ENCODE measurements around the gene BCL2L12.

BCL2L12 gene

DNA sequence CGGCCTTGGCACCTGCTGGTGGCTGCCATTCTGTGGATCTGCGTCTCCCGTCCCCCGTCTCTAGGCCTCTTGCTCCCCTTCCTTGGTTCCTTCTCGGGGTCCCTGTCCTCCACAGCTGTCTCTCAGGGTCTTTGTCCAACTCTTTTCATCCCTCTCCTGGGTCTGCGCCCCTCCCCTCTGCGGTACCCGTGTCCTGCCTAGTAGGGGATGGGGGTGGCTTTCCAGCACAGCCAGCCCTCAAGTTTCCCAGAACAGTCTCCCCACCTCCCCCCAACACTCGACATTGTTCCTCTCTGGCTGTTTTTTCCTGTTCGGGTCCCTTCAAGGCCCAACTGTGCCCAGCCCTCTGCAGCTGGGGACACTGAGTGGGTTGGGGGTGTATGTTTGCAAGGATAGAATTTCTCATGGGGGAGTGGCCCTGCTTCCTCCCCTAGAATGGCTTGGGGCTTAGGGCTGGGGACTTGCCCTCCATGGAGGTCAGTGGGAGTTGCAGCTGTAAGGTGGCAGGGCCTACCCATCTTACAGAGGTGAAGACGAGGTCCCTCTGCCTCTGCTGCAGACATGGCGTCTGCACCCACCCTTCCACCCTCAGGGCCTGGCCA lies 22.9 kb downstream of the BCL2L12 start:
- Mint-ChIP-seq H3K27ac (peak overlapping the region; percentile 64), H3K36me3 (ENCODE audit: low read depth) (peaks cover 24% of the 10 kb centered on the region), H3K9me3 (no peaks in the 10 kb centered on the region), H3K4me3 (peak overlapping the region; percentile 60), H3K4me1 (peaks cover 71% of the 10 kb centered on the region), H3K27me3 (ENCODE audit: low read depth, poor library complexity) (no peaks in the 10 kb centered on the region)
- TF ChIP-seq, protein P1, sequence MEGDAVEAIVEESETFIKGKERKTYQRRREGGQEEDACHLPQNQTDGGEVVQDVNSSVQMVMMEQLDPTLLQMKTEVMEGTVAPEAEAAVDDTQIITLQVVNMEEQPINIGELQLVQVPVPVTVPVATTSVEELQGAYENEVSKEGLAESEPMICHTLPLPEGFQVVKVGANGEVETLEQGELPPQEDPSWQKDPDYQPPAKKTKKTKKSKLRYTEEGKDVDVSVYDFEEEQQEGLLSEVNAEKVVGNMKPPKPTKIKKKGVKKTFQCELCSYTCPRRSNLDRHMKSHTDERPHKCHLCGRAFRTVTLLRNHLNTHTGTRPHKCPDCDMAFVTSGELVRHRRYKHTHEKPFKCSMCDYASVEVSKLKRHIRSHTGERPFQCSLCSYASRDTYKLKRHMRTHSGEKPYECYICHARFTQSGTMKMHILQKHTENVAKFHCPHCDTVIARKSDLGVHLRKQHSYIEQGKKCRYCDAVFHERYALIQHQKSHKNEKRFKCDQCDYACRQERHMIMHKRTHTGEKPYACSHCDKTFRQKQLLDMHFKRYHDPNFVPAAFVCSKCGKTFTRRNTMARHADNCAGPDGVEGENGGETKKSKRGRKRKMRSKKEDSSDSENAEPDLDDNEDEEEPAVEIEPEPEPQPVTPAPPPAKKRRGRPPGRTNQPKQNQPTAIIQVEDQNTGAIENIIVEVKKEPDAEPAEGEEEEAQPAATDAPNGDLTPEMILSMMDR (IDR thresholded peaks at IDR 0.05) = no peak
- DNase-seq = no peak

GRCh38 chr19:49689133-49690078 lies 23.7 kb downstream of the BCL2L12 start, which contains the start of gene ADM5:
ADM5 (plus strand) TSS chr19:49689594; CDS start chr19:49689838, 244 bp downstream.
- Mint-ChIP-seq H3K9me3 (no peaks in the 10 kb centered on the region), H3K27me3 (ENCODE audit: low read depth, poor library complexity) (no peaks in the 10 kb centered on the region), H3K4me1 (peaks cover 75% of the 10 kb centered on the region), H3K4me3 (peak within 1 kb of the TSS; percentile 91), H3K27ac (peak within 1 kb of the TSS; percentile 87), H3K36me3 (ENCODE audit: low read depth) (peaks cover 25% of the 10 kb centered on the region)
- TF ChIP-seq, protein P1 (IDR thresholded peaks at IDR 0.05) = peak; percentile 45
- DNase-seq = peak; percentile 61

DNA sequence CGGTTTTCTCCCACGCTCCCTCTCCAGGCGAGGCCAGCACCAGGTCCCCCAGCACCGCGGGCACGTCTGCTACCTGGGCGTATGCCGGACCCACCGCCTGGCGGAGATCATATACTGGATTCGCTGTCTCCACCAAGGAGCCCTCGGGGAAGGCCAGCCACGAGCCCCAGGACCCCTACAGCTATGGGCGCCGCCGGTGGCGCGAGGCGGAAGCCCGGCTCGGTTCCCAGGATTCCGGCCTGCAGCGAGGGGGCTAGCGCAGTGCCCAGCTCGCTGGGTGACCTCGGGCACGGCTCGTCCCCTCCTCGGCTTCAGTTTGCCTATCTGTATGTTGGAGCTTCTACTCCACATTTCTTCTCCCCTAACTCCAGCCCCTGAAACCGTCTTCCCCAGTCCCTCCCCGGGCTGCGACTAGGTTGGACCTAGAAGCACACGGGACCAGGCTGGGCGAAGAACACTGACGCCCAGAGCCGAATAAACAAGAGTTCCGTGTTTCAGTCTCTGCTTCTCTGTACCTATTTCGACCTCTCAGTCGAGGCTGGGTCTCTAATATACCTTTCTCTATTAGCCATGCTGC lies 24.4 kb downstream of the BCL2L12 start:
- Mint-ChIP-seq H3K4me1 (peaks cover 73% of the 10 kb centered on the region), H3K4me3 (peak overlapping the region; percentile 91), H3K27me3 (ENCODE audit: low read depth, poor library complexity) (no peaks in the 10 kb centered on the region), H3K36me3 (ENCODE audit: low read depth) (peaks cover 27% of the 10 kb centered on the region), H3K9me3 (no peaks in the 10 kb centered on the region), H3K27ac (peak overlapping the region; percentile 87)
- peak; percentile 35 for DNase-seq
- TF ChIP-seq, protein P1 (IDR thresholded peaks at IDR 0.05) = no peak

- Mint-ChIP-seq H3K4me3 (peak within 1 kb of the TSS; percentile 91), H3K4me1 (peaks cover 67% of the 10 kb centered on the region), H3K9me3 (no peaks in the 10 kb centered on the region), H3K27ac (peak within 1 kb of the TSS; percentile 87), H3K27me3 (ENCODE audit: low read depth, poor library complexity) (no peaks in the 10 kb centered on the region), H3K36me3 (ENCODE audit: low read depth) (peaks cover 21% of the 10 kb centered on the region)
- TF ChIP-seq, protein P1 (IDR thresholded peaks at IDR 0.05) = no peak
- peak; percentile 87 for DNase-seq
Measured at GRCh38 chr19:49690656-49691242, 25.0 kb downstream of the BCL2L12 start, which contains the start of gene CPT1C. CPT1C (plus strand) TSS chr19:49691116; CDS start chr19:49692253, 1,137 bp downstream.

GRCh38 chr19:49691243-49692146 lies 25.8 kb downstream of the BCL2L12 start:
- peaks cover 65% of the 10 kb centered on the region for H3K4me1 Mint-ChIP-seq
- no peaks in the 10 kb centered on the region for H3K9me3 Mint-ChIP-seq
- DNase-seq = peak; percentile 86
- TF ChIP-seq, protein P1 (IDR thresholded peaks at IDR 0.05) = no peak
- peak overlapping the region; percentile 91 for H3K4me3 Mint-ChIP-seq
- peak overlapping the region; percentile 87 for H3K27ac Mint-ChIP-seq
- peaks cover 18% of the 10 kb centered on the region for H3K36me3 Mint-ChIP-seq (ENCODE audit: low read depth)
- H3K27me3 Mint-ChIP-seq (ENCODE audit: low read depth, poor library complexity) = no peaks in the 10 kb centered on the region

All from nephron progenitor cell (in vitro differentiated cells).